GM20431 (cell line): ENCODE results near the gene TOLLIP.

Source experiments
- in situ Hi-C: fragments of 300-500 bp; cut with MseI, MboI; formaldehyde crosslinking; loops from one replicate; pipeline ENCODE4 v1.15.0; 2020; ENCODE audit warnings: low sequenced_read_pairs; ENCODE audit not compliant: unreplicated experiment

The TOLLIP gene

GRCh38 chr11:1236316-1237127 lies 72.9 kb downstream of the TOLLIP start:
- in situ Hi-C loops: no loop called here

GRCh38 chr11:1235901-1236315 lies 73.5 kb downstream of the TOLLIP start:
- in situ Hi-C loops: no loop called here

GRCh38 chr11:1235306-1235900 lies 74.0 kb downstream of the TOLLIP start:
- in situ Hi-C loops: no loop called here

DNA sequence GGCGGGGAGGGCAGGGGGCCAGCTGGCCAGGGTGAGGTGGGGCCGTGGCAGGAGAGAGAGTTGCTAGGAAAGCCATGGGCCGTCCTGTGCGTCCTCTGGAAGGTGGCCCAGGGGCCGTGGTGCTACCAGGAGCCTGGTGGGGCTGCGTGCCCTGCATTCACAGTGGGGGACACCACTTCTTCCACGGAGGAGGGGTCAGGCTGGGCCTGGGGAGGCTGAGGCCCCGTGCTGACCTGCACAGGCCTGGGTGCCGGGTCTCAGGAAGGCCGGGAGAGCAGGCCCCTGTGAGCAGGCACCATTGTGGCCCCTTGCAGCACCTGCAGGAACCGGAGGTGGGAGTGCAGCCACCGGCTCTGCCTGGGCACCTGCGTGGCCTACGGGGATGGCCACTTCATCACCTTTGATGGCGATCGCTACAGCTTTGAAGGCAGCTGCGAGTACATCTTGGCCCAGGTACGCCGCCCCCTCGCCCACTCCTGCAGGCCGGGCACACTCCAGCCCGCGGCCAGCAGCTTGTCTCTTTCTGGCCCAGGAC lies 74.6 kb downstream of the TOLLIP start:
- in situ Hi-C loops: no loop called here

GRCh38 chr11:1234054-1234720 lies 75.2 kb downstream of the TOLLIP start:
- in situ Hi-C loops: no loop called here

- in situ Hi-C loops: no loop called here
These were observed 75.9 kb downstream of the TOLLIP start for GRCh38 chr11:1233351-1234053.

GRCh38 chr11:1232883-1233321 lies 76.5 kb downstream of the TOLLIP start:
- in situ Hi-C loops: no loop called here

- in situ Hi-C loops: no loop called here
These were observed 77.2 kb downstream of the TOLLIP start for GRCh38 chr11:1232021-1232882.

- in situ Hi-C loops: no loop called here
These were observed 77.9 kb downstream of the TOLLIP start for GRCh38 chr11:1231396-1232020.

- in situ Hi-C loops: no loop called here
These were observed 78.7 kb downstream of the TOLLIP start for GRCh38 chr11:1230456-1231395.

DNA sequence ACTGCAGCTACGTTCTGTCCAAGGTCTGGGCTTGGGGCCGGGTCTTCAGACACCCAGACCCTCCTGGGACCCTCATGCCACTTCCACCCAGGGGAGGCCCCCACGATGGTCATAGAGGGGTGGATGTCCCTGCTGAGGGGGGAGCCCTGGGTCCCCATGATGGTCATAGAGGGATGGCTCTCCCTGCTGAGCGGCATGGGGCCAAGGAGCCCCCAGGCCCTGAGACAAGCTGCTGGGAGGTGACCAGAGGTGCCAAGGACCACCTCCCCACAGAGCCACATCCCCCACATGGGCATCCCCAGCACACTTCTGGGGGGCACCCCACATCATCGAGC lies 79.3 kb downstream of the TOLLIP start:
- in situ Hi-C loops: no loop called here

GRCh38 chr11:1229471-1230120 lies 79.8 kb downstream of the TOLLIP start:
- in situ Hi-C loops: no loop called here

DNA sequence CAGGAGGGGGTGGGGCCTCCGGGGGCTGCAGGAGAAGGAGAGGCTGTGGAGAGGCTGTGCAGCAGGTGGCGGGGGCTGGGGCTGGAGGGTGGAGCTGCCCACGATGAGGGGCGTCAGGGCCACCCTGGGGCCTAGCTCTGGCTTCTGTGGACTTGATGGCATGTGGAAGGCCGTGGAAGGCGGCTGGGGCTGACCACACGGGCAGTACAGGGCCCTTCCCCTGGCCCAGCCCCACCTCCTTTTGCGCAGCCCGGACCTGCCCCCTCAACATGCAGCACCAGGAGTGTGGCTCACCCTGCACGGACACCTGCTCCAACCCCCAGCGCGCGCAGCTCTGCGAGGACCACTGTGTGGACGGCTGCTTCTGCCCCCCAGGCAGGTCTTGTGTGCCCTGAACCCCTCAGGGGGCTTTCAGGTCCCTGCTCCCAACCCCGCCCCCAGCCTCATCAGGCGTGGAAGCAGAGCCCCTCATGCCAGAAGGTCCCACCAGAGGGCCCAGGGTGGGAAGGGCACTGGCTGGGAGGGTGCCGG lies 80.4 kb downstream of the TOLLIP start:
- in situ Hi-C loops: no loop called here

- in situ Hi-C loops: no loop called here
These were observed 81.2 kb downstream of the TOLLIP start for GRCh38 chr11:1228101-1228821.

GRCh38 chr11:1227551-1228100 lies 81.8 kb downstream of the TOLLIP start:
- in situ Hi-C loops: no loop called here

- in situ Hi-C loops: no loop called here
These were observed 82.4 kb downstream of the TOLLIP start for GRCh38 chr11:1226986-1227550.
